ENCODE measurements around the gene ISG15. TPM values are rescaled to one million over a fixed set of nuclear protein-coding genes. Genes with fewer than 3 reads are reported as not detected.

The ISG15 gene
- total and polyA plus RNA-seq, 2 of the 13 experiments (the other 11 are each of a cell fraction or from before 2014, with no cell fraction given), result 42.1 to 54.9 TPM

DNA sequence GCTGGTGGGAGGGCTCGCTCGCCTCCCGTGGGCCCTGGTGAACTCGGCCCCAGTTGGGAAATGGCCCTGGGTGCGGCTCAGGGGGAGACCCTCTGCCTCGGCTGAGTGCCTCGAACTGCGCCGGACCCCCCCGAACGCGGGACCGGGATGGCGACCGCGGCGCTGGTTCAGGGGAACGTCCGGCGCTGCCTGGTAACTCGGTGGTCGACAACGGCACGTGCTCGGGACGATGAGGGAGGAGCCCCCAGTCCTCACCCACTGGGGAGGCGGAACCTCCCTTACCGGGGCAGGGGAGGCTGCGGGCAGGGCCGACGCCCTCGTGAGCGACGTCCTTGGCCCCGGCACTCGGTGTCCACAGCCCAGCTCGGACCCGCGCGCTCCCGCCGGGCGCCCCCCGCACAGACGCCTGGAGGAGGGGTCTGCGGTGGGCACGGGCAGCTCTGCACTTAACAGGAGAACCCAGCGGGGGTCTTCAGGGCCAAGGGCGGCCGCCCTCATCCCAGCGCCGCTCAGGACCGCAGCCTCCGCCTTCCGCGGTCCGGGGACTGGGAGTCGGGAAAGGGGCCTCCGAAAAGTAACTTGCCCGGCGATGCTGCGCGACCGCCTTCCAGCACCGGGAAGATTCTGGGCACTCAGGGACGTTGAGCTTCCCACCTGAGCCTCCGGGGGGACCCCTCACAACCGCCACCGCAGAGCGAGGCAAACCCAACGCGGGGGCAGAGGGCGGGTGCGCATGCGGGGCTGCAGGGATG is 15.1 kb upstream of the ISG15 start (continued):
- TF ChIP-seq, protein P1, sequence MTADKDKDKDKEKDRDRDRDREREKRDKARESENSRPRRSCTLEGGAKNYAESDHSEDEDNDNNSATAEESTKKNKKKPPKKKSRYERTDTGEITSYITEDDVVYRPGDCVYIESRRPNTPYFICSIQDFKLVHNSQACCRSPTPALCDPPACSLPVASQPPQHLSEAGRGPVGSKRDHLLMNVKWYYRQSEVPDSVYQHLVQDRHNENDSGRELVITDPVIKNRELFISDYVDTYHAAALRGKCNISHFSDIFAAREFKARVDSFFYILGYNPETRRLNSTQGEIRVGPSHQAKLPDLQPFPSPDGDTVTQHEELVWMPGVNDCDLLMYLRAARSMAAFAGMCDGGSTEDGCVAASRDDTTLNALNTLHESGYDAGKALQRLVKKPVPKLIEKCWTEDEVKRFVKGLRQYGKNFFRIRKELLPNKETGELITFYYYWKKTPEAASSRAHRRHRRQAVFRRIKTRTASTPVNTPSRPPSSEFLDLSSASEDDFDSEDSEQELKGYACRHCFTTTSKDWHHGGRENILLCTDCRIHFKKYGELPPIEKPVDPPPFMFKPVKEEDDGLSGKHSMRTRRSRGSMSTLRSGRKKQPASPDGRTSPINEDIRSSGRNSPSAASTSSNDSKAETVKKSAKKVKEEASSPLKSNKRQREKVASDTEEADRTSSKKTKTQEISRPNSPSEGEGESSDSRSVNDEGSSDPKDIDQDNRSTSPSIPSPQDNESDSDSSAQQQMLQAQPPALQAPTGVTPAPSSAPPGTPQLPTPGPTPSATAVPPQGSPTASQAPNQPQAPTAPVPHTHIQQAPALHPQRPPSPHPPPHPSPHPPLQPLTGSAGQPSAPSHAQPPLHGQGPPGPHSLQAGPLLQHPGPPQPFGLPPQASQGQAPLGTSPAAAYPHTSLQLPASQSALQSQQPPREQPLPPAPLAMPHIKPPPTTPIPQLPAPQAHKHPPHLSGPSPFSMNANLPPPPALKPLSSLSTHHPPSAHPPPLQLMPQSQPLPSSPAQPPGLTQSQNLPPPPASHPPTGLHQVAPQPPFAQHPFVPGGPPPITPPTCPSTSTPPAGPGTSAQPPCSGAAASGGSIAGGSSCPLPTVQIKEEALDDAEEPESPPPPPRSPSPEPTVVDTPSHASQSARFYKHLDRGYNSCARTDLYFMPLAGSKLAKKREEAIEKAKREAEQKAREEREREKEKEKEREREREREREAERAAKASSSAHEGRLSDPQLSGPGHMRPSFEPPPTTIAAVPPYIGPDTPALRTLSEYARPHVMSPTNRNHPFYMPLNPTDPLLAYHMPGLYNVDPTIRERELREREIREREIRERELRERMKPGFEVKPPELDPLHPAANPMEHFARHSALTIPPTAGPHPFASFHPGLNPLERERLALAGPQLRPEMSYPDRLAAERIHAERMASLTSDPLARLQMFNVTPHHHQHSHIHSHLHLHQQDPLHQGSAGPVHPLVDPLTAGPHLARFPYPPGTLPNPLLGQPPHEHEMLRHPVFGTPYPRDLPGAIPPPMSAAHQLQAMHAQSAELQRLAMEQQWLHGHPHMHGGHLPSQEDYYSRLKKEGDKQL (CRISPR knock-in tag; IDR thresholded peaks at IDR 0.05; ENCODE audit: low read depth), result no peak
- TF ChIP-seq FOXO4 (CRISPR knock-in tag; conservative IDR thresholded peaks at IDR 0.05), result no peak
- TF ChIP-seq, protein P2, sequence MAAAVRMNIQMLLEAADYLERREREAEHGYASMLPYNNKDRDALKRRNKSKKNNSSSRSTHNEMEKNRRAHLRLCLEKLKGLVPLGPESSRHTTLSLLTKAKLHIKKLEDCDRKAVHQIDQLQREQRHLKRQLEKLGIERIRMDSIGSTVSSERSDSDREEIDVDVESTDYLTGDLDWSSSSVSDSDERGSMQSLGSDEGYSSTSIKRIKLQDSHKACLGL (CRISPR knock-in tag; IDR thresholded peaks at IDR 0.05), result no peak
- 0 out of 2 replicates have a peak, but pooled peaks have one; percentile 42 for TF ChIP-seq ZBTB7A (CRISPR knock-in tag; IDR thresholded peaks at IDR 0.05)
- TF ChIP-seq HOMEZ (CRISPR knock-in tag; IDR thresholded peaks at IDR 0.05; ENCODE audit: low read depth), result no peak
- TF ChIP-seq ISL2 (CRISPR knock-in tag; IDR thresholded peaks at IDR 0.05), result no peak
- no peak for TF ChIP-seq PHB2 (IDR thresholded peaks at IDR 0.05; ENCODE audit: partially characterized antibody)
- no peak for TF ChIP-seq ARHGAP35 (CRISPR knock-in tag; IDR thresholded peaks at IDR 0.05; ENCODE audit: borderline replicate concordance)
- no peak for TF ChIP-seq KAT8 (CRISPR knock-in tag; IDR thresholded peaks at IDR 0.05)
- no peak for TF ChIP-seq MNT (IDR thresholded peaks at IDR 0.05)
- peak; percentile 91 for TF ChIP-seq ZNF746 (CRISPR knock-in tag; IDR thresholded peaks at IDR 0.05)
- no peak for TF ChIP-seq KLF6 (CRISPR knock-in tag; IDR thresholded peaks at IDR 0.05)
- no peak for TF ChIP-seq THAP8 (CRISPR knock-in tag; IDR thresholded peaks at IDR 0.05; ENCODE audit: borderline replicate concordance)
- no peak for TF ChIP-seq ZNF878 (CRISPR knock-in tag; IDR thresholded peaks at IDR 0.05)
- no peak for TF ChIP-seq MAFG (CRISPR knock-in tag; IDR thresholded peaks at IDR 0.05)
- TF ChIP-seq HOXA3 (CRISPR knock-in tag; IDR thresholded peaks at IDR 0.05), result peak; percentile 22
- TF ChIP-seq, protein P3, sequence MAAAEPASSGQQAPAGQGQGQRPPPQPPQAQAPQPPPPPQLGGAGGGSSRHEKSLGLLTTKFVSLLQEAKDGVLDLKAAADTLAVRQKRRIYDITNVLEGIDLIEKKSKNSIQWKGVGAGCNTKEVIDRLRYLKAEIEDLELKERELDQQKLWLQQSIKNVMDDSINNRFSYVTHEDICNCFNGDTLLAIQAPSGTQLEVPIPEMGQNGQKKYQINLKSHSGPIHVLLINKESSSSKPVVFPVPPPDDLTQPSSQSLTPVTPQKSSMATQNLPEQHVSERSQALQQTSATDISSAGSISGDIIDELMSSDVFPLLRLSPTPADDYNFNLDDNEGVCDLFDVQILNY (CRISPR knock-in tag; conservative IDR thresholded peaks at IDR 0.05), result no peak
- no peak for TF ChIP-seq CBFB (CRISPR knock-in tag; IDR thresholded peaks at IDR 0.05)

All from HepG2 (cell line).